H9 (cell line): ENCODE measurements around the gene ANKRD17. TPM values are rescaled to one million over a fixed set of nuclear protein-coding genes. Genes with fewer than 3 reads are reported as not detected.

Source experiments
- DNase-seq: peaks from one replicate; pipeline ENCODE4 v3.0.0-alpha.2; 2017
- H2AFZ ChIP-seq: one replicate; pipeline ENCODE4 v1.6.1; 2013; ENCODE audit warnings: mild to moderate bottlenecking, low read length, control low read depth, moderate library complexity
- H2AK5ac ChIP-seq: 2 replicates; pipeline ENCODE4 v1.6.1; 2013; ENCODE audit warnings: low read length, control low read depth, mixed read lengths; ENCODE audit not compliant: insufficient read length
- H2BK120ac ChIP-seq: one replicate; pipeline ENCODE4 v1.6.1; 2013; ENCODE audit warnings: low read depth, mild to moderate bottlenecking, low read length, control low read depth, inconsistent platforms; ENCODE audit not compliant: poor library complexity, severe bottlenecking
- H2BK12ac ChIP-seq: 2 replicates; pipeline ENCODE4 v1.6.1; 2013; ENCODE audit warnings: low read length, control low read depth, mixed read lengths, low read depth; ENCODE audit not compliant: insufficient read length
- H2BK15ac ChIP-seq: 2 replicates; pipeline ENCODE4 v1.6.1; 2013; ENCODE audit warnings: low read depth, low read length, control low read depth
- H2BK20ac ChIP-seq: one replicate; pipeline ENCODE4 v1.6.1; 2013; ENCODE audit warnings: low read depth, mild to moderate bottlenecking, low read length, control low read depth, inconsistent platforms; ENCODE audit not compliant: poor library complexity, severe bottlenecking
- H2BK5ac ChIP-seq: 2 replicates; pipeline ENCODE4 v1.6.1; 2013; ENCODE audit warnings: low read length, control low read depth, mixed read lengths; ENCODE audit not compliant: insufficient read length
- H3K14ac ChIP-seq: 2 replicates; pipeline ENCODE4 v1.6.1; 2013; ENCODE audit warnings: low read length, control low read depth; ENCODE audit not compliant: insufficient read depth
- H3K18ac ChIP-seq: 2 replicates; pipeline ENCODE4 v1.6.1; 2013; ENCODE audit warnings: low read depth, mild to moderate bottlenecking, mixed read lengths, low read length, control low read depth; ENCODE audit not compliant: insufficient read length
- H3K23ac ChIP-seq: 2 replicates; pipeline ENCODE4 v1.6.1; 2013; ENCODE audit warnings: low read length, control low read depth, mixed read lengths, low read depth; ENCODE audit not compliant: insufficient read length
- H3K23me2 ChIP-seq: 2 replicates; pipeline ENCODE4 v1.6.1; 2013; ENCODE audit warnings: low read depth, mild to moderate bottlenecking, mixed read lengths, low read length, control low read depth; ENCODE audit not compliant: insufficient read length, poor library complexity, severe bottlenecking
- H3K27ac ChIP-seq: 2 replicates; pipeline ENCODE4 v1.5.1; 2013; ENCODE audit warnings: low read length, control low read depth, mixed read lengths, low read depth; ENCODE audit not compliant: insufficient read length
- H3K27me3 ChIP-seq: 2 replicates; pipeline ENCODE4 v1.6.1; 2013; ENCODE audit warnings: low read length, control low read depth, inconsistent platforms; ENCODE audit not compliant: insufficient read depth
- H3K4ac ChIP-seq: 2 replicates; pipeline ENCODE4 v1.6.1; 2013; ENCODE audit warnings: low read depth, mild to moderate bottlenecking, control low read depth, inconsistent platforms, low read length, moderate library complexity
- H3K4me1 ChIP-seq: 2 replicates; pipeline ENCODE4 v1.6.1; 2013; ENCODE audit warnings: low read length, control low read depth, inconsistent platforms; ENCODE audit not compliant: insufficient read depth
- H3K4me2 ChIP-seq: 2 replicates; pipeline ENCODE4 v1.6.1; 2013; ENCODE audit warnings: low read length, control low read depth, mixed read lengths; ENCODE audit not compliant: insufficient read length, insufficient read depth
- H3K56ac ChIP-seq: 2 replicates; pipeline ENCODE4 v1.6.1; 2013; ENCODE audit warnings: low read depth, mild to moderate bottlenecking, mixed read lengths, low read length, control low read depth; ENCODE audit not compliant: insufficient read length
- H3K79me1 ChIP-seq: 2 replicates; pipeline ENCODE4 v1.6.1; 2013; ENCODE audit warnings: low read depth, mild to moderate bottlenecking, moderate library complexity, low read length, control low read depth, inconsistent platforms; ENCODE audit not compliant: insufficient read depth, poor library complexity, severe bottlenecking
- H3K79me2 ChIP-seq: 2 replicates; pipeline ENCODE4 v1.6.1; 2013; ENCODE audit warnings: low read length, control low read depth, inconsistent platforms; ENCODE audit not compliant: insufficient read depth
- H3K9ac ChIP-seq: 2 replicates; pipeline ENCODE4 v1.6.1; 2013; ENCODE audit warnings: low read length, control low read depth, mixed read lengths; ENCODE audit not compliant: insufficient read length; ENCODE audit errors: extremely low read depth
- H3K9me3 ChIP-seq: one replicate; pipeline ENCODE4 v1.6.1; 2013; ENCODE audit warnings: low read depth, low read length, inconsistent platforms; ENCODE audit not compliant: control insufficient read depth
- H3T11ph ChIP-seq: one replicate; pipeline ENCODE4 v1.6.1; 2013; ENCODE audit warnings: mild to moderate bottlenecking, low read length, control low read depth, inconsistent platforms
- H4K20me1 ChIP-seq: one replicate; pipeline ENCODE4 v1.6.1; 2013; ENCODE audit not compliant: control insufficient read depth, insufficient read length, insufficient read depth
- H4K5ac ChIP-seq: 2 replicates; pipeline ENCODE4 v1.6.1; 2013; ENCODE audit warnings: low read depth, mild to moderate bottlenecking, mixed read lengths, low read length, control low read depth; ENCODE audit not compliant: insufficient read length
- H4K8ac ChIP-seq: replicated peaks from 2 replicates; pipeline ENCODE4 v1.6.1; 2013; ENCODE audit warnings: low read length, control low read depth, mixed read lengths, low read depth; ENCODE audit not compliant: insufficient read length
- H4K91ac ChIP-seq: 2 replicates; pipeline ENCODE4 v1.6.1; 2013; ENCODE audit warnings: low read depth, mild to moderate bottlenecking, moderate library complexity, mixed read lengths, low read length, control low read depth; ENCODE audit not compliant: insufficient read length
- H3K27ac Mint-ChIP-seq, 3 experiments: 2 replicates in 2 of 3; 3 replicates in 1 of 3; pipeline ENCODE4 v1.8.0; 2020 to 2021; ENCODE audit warnings: mixed read lengths in 3 of 3, mild to moderate bottlenecking in 1 of 3, moderate library complexity in 1 of 3
- H3K27me3 Mint-ChIP-seq: 2 replicates; pipeline ENCODE4 v1.8.0; 2021; ENCODE audit warnings: low read depth, mild to moderate bottlenecking, moderate library complexity, mixed read lengths
- H3K36me3 Mint-ChIP-seq, 3 experiments: 2 replicates in 2 of 3; 3 replicates in 1 of 3; pipeline ENCODE4 v1.8.0; 2020 to 2021; ENCODE audit warnings: low read depth in 3 of 3, mixed read lengths in 3 of 3; ENCODE audit not compliant: insufficient read depth in 1 of 3
- H3K4me1 Mint-ChIP-seq, 2 experiments: 2 replicates each; pipeline ENCODE4 v1.8.0; 2020; ENCODE audit warnings: mixed read lengths in 2 of 2
- H3K4me3 Mint-ChIP-seq, 2 experiments: 2 replicates in 1 of 2; 3 replicates in 1 of 2; pipeline ENCODE4 v1.8.0; 2020 to 2021; ENCODE audit warnings: mild to moderate bottlenecking in 2 of 2, mixed read lengths in 2 of 2, moderate library complexity in 1 of 2
- H3K9me3 Mint-ChIP-seq, 2 experiments: 2 replicates in 1 of 2; 3 replicates in 1 of 2; pipeline ENCODE4 v1.8.0; 2020; ENCODE audit warnings: mild to moderate bottlenecking in 2 of 2, mixed read lengths in 2 of 2, moderate library complexity in 1 of 2
- WGBS: extraction: QIAGEN DNeasy Blood & Tissue Kit; methylation state at CpG from one replicate; pipeline ENCODE4 v1.1.7; 2013; ENCODE audit warnings: missing lambda C conversion rate, low lambda C conversion rate, mixed read lengths; ENCODE audit not compliant: insufficient read length; ENCODE audit errors: extremely low coverage; 5-methylcytosine and 5-hydroxymethylcytosine counted together
- total RNA-seq: library from RNA; stranded (reverse); gene quantifications from 2 replicates; pipeline ENCODE4 v1.2.1, GENCODE V29; 2021
- TF ChIP-seq, protein P1 (sequence below): fragments of 200-600 bp; sonication (generic); conservative IDR thresholded peaks from 3 replicates; pipeline ENCODE4 v1.8.0; 2021; ENCODE audit warnings: antibody characterized with exemption, mild to moderate bottlenecking

The ANKRD17 gene
- total RNA-seq, 1 experiment from 2014 or later, result 82.4 TPM

DNA sequence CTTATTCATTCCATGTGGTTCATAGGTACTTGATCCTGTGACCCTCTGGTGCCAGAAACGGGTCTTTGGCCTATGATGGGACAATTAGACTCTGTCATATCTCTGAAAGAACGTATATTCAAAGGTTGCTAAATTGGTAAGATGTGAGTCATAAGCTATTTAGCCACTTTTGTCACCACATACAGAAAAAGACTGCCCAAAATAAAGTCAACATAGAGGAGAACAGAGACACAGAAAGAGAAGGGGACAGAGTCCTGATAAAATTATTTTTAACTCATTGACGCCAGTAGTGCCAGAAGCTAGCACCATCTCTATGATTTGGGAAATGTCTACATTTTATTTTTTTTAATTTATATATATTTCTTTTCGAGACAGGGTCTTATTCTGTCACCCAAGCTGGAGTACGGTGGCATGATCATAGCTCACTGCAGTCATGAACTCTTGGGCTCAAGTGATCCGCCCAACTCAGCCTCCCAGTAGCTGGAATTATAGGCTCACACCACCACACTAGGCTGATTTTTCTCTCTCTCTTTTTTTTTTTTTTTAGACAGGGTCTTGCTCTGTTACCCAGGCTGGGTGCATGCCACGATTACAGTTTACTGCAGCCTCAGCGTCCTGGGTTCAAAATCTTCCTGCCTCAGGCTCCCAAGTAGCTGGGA lies 96.9 kb downstream of the ANKRD17 start:
- no peak overlapping the region for H3K14ac ChIP-seq
- no peak overlapping the region for H2AK5ac ChIP-seq
- H3K4me3 Mint-ChIP-seq, result no peak overlapping the region
- no peak overlapping the region for H2BK5ac ChIP-seq
- no peak overlapping the region for H3K27ac ChIP-seq
- H3K4me1 Mint-ChIP-seq, result peaks cover 0 to 3% of the 10 kb centered on the region in 2 experiments; a peak in 2 of 4 replicates
- no peaks in the 10 kb centered on the region for H3K79me2 ChIP-seq
- no peaks in the 10 kb centered on the region for H3K9me3 ChIP-seq
- H3K18ac ChIP-seq, result no peak overlapping the region
- no peak overlapping the region for H2BK20ac ChIP-seq
- H3K56ac ChIP-seq, result no peak overlapping the region
- no peak overlapping the region for H2AFZ ChIP-seq
- no peak overlapping the region for H4K8ac ChIP-seq
- H3K23ac ChIP-seq, result no peak overlapping the region
- no peak overlapping the region for H4K91ac ChIP-seq
- H3K4me1 ChIP-seq, result no peaks in the 10 kb centered on the region
- H2BK120ac ChIP-seq, result no peak overlapping the region
- H2BK15ac ChIP-seq, result no peak overlapping the region
- no peak overlapping the region for H3K4me2 ChIP-seq
- no peaks in the 10 kb centered on the region for H3K27me3 ChIP-seq
- no peak overlapping the region for H3K9ac ChIP-seq
- H3K23me2 ChIP-seq, result no peaks in the 10 kb centered on the region
- H3K36me3 Mint-ChIP-seq, result peaks cover 22 to 58% (median 44%) of the 10 kb centered on the region in 3 experiments
- no peaks in the 10 kb centered on the region for H4K20me1 ChIP-seq
- no peak overlapping the region for H2BK12ac ChIP-seq
- H3T11ph ChIP-seq, result no peak overlapping the region
- no peak overlapping the region; a peak in 1 of 7 replicates for H3K27ac Mint-ChIP-seq
- H3K27me3 Mint-ChIP-seq, result no peaks in the 10 kb centered on the region
- no peak overlapping the region for H3K4ac ChIP-seq
- no peak for DNase-seq
- no peaks in the 10 kb centered on the region for H3K79me1 ChIP-seq
- no peak overlapping the region for H4K5ac ChIP-seq
- no peaks in the 10 kb centered on the region; a peak in 3 of 5 replicates for H3K9me3 Mint-ChIP-seq
- no CpG with 5 or more reads among the region's 8 CpGs for WGBS
- TF ChIP-seq, protein P1, sequence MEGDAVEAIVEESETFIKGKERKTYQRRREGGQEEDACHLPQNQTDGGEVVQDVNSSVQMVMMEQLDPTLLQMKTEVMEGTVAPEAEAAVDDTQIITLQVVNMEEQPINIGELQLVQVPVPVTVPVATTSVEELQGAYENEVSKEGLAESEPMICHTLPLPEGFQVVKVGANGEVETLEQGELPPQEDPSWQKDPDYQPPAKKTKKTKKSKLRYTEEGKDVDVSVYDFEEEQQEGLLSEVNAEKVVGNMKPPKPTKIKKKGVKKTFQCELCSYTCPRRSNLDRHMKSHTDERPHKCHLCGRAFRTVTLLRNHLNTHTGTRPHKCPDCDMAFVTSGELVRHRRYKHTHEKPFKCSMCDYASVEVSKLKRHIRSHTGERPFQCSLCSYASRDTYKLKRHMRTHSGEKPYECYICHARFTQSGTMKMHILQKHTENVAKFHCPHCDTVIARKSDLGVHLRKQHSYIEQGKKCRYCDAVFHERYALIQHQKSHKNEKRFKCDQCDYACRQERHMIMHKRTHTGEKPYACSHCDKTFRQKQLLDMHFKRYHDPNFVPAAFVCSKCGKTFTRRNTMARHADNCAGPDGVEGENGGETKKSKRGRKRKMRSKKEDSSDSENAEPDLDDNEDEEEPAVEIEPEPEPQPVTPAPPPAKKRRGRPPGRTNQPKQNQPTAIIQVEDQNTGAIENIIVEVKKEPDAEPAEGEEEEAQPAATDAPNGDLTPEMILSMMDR, result no peak
